GM23248 (cell line): ENCODE data around the gene TBCCD1.

ENCODE experiments used
- EZH2 ChIP-seq: fragments of 200-600 bp; sonication (generic); IDR thresholded peaks from 2 replicates; pipeline ENCODE4 v1.6.1; 2018; ENCODE audit warnings: antibody characterized with exemption, mild to moderate bottlenecking; ENCODE audit not compliant: insufficient read depth, poor library complexity, severe bottlenecking
- EZH2phosphoT487 ChIP-seq: fragments of 200-600 bp; sonication (generic); IDR thresholded peaks from 2 replicates; pipeline ENCODE4 v1.6.1; 2018; ENCODE audit warnings: antibody characterized with exemption, moderate library complexity, mild to moderate bottlenecking, low read depth; ENCODE audit not compliant: insufficient read depth

GRCh38 chr3:186551387-186551786 lies 15.8 kb downstream of the TBCCD1 start:
- TF ChIP-seq EZH2, result no peak
- TF ChIP-seq EZH2phosphoT487, result no peak
